ENCODE results near the gene GATA1. TPM values are rescaled to one million over a fixed set of nuclear protein-coding genes. Genes with fewer than 3 reads are reported as not detected.

GATA1 gene
- total and polyA plus RNA-seq, 4 donors = 0.57 TPM; not detected in 3

- Histone ChIP-seq H3K9me3 (ENCODE audit: control insufficient read depth, low read length) (no peaks in the 10 kb centered on the region), H3K4me3 (ENCODE audit: low read length in 2 of 2) (no peak overlapping the region), H3K36me3 (ENCODE audit: control insufficient read depth in 1 of 2, insufficient read depth in 2 of 2, low read length in 1 of 2) (no peaks in the 10 kb centered on the region), H3K4me1 (ENCODE audit: control insufficient read depth in 1 of 2, insufficient read depth in 2 of 2, low read length in 2 of 2) (no peaks in the 10 kb centered on the region), H3K27me3 (ENCODE audit: control insufficient read depth in 1 of 2, insufficient read depth in 2 of 2, low read length in 1 of 2) (no peaks in the 10 kb centered on the region), H3K27ac (ENCODE audit: low read depth in 1 of 2, low read length in 2 of 2) (no peak overlapping the region)
- ATAC-seq (ENCODE audit: low FRiP score) (no peak), DNase-seq (no peak)
- 73 to 75% methylated on average over 7 of the region's 7 CpGs for WGBS, 2 donors
- intact Hi-C loops (cut with DNase I) = no loop called here
Observed at GRCh38 chrX:48789366-48790220, 3.2 kb downstream of the GATA1 start.

GRCh38 chrX:48790477-48790876 lies 4.1 kb downstream of the GATA1 start:
- no peak overlapping the region for H3K4me3 ChIP-seq (ENCODE audit: low read length in 2 of 2)

GRCh38 chrX:48791063-48791820 lies 4.9 kb downstream of the GATA1 start:
- WGBS, 2 donors = 82 to 87% methylated on average over 11 of the region's 11 CpGs
- Histone ChIP-seq H3K27ac (ENCODE audit: low read depth in 1 of 2, low read length in 2 of 2) (no peak overlapping the region), H3K4me1 (ENCODE audit: control insufficient read depth in 1 of 2, insufficient read depth in 2 of 2, low read length in 2 of 2) (no peaks in the 10 kb centered on the region), H3K36me3 (ENCODE audit: control insufficient read depth in 1 of 2, insufficient read depth in 2 of 2, low read length in 1 of 2) (no peaks in the 10 kb centered on the region), H3K4me3 (ENCODE audit: low read length in 2 of 2) (no peak overlapping the region), H3K9me3 (ENCODE audit: control insufficient read depth, low read length) (no peaks in the 10 kb centered on the region), H3K27me3 (ENCODE audit: control insufficient read depth in 1 of 2, insufficient read depth in 2 of 2, low read length in 1 of 2) (no peaks in the 10 kb centered on the region)
- ATAC-seq (ENCODE audit: low FRiP score) = no peak
- intact Hi-C loops (cut with DNase I) = no loop called here
- peak in 1 of 2 donors; percentile 50 for DNase-seq

More at GRCh38 chrX:48790477-48790876, 4.1 kb downstream of the GATA1 start:
- H3K27ac ChIP-seq (ENCODE audit: low read depth in 1 of 2, low read length in 2 of 2) = no peak overlapping the region
- no peaks in the 10 kb centered on the region for H3K27me3 ChIP-seq (ENCODE audit: control insufficient read depth in 1 of 2, insufficient read depth in 2 of 2, low read length in 1 of 2)
- H3K9me3 ChIP-seq (ENCODE audit: control insufficient read depth, low read length) = no peaks in the 10 kb centered on the region
- 49 to 60% methylated on average over 5 of the region's 5 CpGs for WGBS, 2 donors
- no peaks in the 10 kb centered on the region for H3K36me3 ChIP-seq (ENCODE audit: control insufficient read depth in 1 of 2, insufficient read depth in 2 of 2, low read length in 1 of 2)
- ATAC-seq (ENCODE audit: low FRiP score) (no peak), DNase-seq (no peak)
- intact Hi-C loops (cut with DNase I) = no loop called here
- no peaks in the 10 kb centered on the region for H3K4me1 ChIP-seq (ENCODE audit: control insufficient read depth in 1 of 2, insufficient read depth in 2 of 2, low read length in 2 of 2)

DNA sequence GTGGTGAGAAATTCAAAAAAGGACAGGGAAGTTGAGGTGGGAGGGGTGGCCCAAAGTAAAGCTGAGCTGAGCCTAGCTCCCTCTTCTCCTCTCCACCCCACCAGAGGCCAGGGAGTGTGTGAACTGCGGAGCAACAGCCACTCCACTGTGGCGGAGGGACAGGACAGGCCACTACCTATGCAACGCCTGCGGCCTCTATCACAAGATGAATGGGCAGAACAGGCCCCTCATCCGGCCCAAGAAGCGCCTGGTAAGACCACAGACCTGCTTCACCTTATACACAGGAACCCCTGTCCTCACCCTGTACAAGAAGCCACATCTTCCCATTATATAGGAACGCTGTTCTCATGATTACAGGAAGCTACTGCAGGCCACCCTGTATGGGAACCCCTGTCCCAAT lies 5.8 kb downstream of the GATA1 start:
- no peaks in the 10 kb centered on the region for H3K36me3 ChIP-seq (ENCODE audit: control insufficient read depth in 1 of 2, insufficient read depth in 2 of 2, low read length in 1 of 2)
- H3K27me3 ChIP-seq (ENCODE audit: control insufficient read depth in 1 of 2, insufficient read depth in 2 of 2, low read length in 1 of 2) = no peaks in the 10 kb centered on the region
- no peaks in the 10 kb centered on the region for H3K4me1 ChIP-seq (ENCODE audit: control insufficient read depth in 1 of 2, insufficient read depth in 2 of 2, low read length in 2 of 2)
- no peak overlapping the region for H3K4me3 ChIP-seq (ENCODE audit: low read length in 2 of 2)
- no peaks in the 10 kb centered on the region for H3K9me3 ChIP-seq (ENCODE audit: control insufficient read depth, low read length)
- DNase-seq (no peak), ATAC-seq (ENCODE audit: low FRiP score) (no peak)
- H3K27ac ChIP-seq (ENCODE audit: low read depth in 1 of 2, low read length in 2 of 2) = no peak overlapping the region
- intact Hi-C loops (cut with DNase I) = no loop called here
- 78 to 85% methylated on average over 7 of the region's 7 CpGs for WGBS, 2 donors

DNA sequence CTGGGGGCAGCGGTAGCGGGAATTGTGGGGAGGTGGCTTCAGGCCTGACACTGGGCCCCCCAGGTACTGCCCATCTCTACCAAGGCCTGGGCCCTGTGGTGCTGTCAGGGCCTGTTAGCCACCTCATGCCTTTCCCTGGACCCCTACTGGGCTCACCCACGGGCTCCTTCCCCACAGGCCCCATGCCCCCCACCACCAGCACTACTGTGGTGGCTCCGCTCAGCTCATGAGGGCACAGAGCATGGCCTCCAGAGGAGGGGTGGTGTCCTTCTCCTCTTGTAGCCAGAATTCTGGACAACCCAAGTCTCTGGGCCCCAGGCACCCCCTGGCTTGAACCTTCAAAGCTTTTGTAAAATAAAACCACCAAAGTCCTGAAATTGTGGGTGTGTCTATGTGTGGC lies 7.5 kb downstream of the GATA1 start:
- Histone ChIP-seq H3K27ac (ENCODE audit: low read depth in 1 of 2, low read length in 2 of 2) (no peak overlapping the region), H3K27me3 (ENCODE audit: control insufficient read depth in 1 of 2, insufficient read depth in 2 of 2, low read length in 1 of 2) (no peaks in the 10 kb centered on the region), H3K9me3 (ENCODE audit: control insufficient read depth, low read length) (no peaks in the 10 kb centered on the region), H3K4me3 (ENCODE audit: low read length in 2 of 2) (no peak overlapping the region), H3K4me1 (ENCODE audit: control insufficient read depth in 1 of 2, insufficient read depth in 2 of 2, low read length in 2 of 2) (no peaks in the 10 kb centered on the region), H3K36me3 (ENCODE audit: control insufficient read depth in 1 of 2, insufficient read depth in 2 of 2, low read length in 1 of 2) (no peaks in the 10 kb centered on the region)
- 68 to 91% methylated on average over 4 of the region's 4 CpGs for WGBS, 2 donors
- ATAC-seq (ENCODE audit: low FRiP score) (no peak), DNase-seq (peak in 1 of 2 donors; percentile 32)
- intact Hi-C loops (cut with DNase I) = no loop called here

- H3K27me3 ChIP-seq (ENCODE audit: control insufficient read depth in 1 of 2, insufficient read depth in 2 of 2, low read length in 1 of 2) = no peaks in the 10 kb centered on the region
- no peaks in the 10 kb centered on the region for H3K36me3 ChIP-seq (ENCODE audit: control insufficient read depth in 1 of 2, insufficient read depth in 2 of 2, low read length in 1 of 2)
- no peak overlapping the region for H3K4me3 ChIP-seq (ENCODE audit: low read length in 2 of 2)
- no peaks in the 10 kb centered on the region for H3K4me1 ChIP-seq (ENCODE audit: control insufficient read depth in 1 of 2, insufficient read depth in 2 of 2, low read length in 2 of 2)
- intact Hi-C loops (cut with DNase I) = no loop called here
- H3K27ac ChIP-seq (ENCODE audit: low read depth in 1 of 2, low read length in 2 of 2) = no peak overlapping the region
- 77 to 84% methylated on average over 12 of the region's 12 CpGs for WGBS, 2 donors
- DNase-seq (peak in 1 of 2 donors; percentile 51), ATAC-seq (ENCODE audit: low FRiP score) (no peak)
- no peaks in the 10 kb centered on the region for H3K9me3 ChIP-seq (ENCODE audit: control insufficient read depth, low read length)
Observed at GRCh38 chrX:48794340-48794910, 8.0 kb downstream of the GATA1 start.

- Histone ChIP-seq H3K4me1 (ENCODE audit: control insufficient read depth in 1 of 2, insufficient read depth in 2 of 2, low read length in 2 of 2) (no peaks in the 10 kb centered on the region), H3K9me3 (ENCODE audit: control insufficient read depth, low read length) (no peaks in the 10 kb centered on the region), H3K4me3 (ENCODE audit: low read length in 2 of 2) (no peak overlapping the region), H3K27ac (ENCODE audit: low read depth in 1 of 2, low read length in 2 of 2) (no peak overlapping the region), H3K36me3 (ENCODE audit: control insufficient read depth in 1 of 2, insufficient read depth in 2 of 2, low read length in 1 of 2) (no peaks in the 10 kb centered on the region), H3K27me3 (ENCODE audit: control insufficient read depth in 1 of 2, insufficient read depth in 2 of 2, low read length in 1 of 2) (no peaks in the 10 kb centered on the region)
- intact Hi-C loops (cut with DNase I) = no loop called here
- ATAC-seq (ENCODE audit: low FRiP score) (no peak), DNase-seq (peak in 1 of 2 donors; percentile 51)
- 60 to 62% methylated on average over 8 of the region's 8 CpGs for WGBS, 2 donors
Observed at GRCh38 chrX:48794911-48795515, 8.6 kb downstream of the GATA1 start.

DNA sequence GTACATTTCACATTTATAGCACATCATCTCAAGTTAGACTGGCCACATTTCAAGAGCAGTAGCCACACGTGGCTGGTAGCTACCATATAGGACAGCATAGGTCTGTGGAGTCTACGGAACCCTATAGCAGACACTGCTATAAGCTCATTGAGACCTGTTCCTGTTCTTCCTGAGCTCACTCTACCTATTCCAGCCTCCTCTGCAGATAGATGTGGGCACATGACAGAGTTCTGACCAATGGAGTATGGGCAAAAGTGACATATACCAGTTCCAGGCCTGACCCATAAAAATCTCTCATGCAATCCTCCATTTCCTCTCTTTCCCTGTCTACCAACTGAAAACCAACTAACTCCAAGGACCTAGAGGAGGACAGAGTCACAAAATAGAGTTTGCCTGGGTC lies 11.9 kb downstream of the GATA1 start:
- intact Hi-C loops (cut with DNase I) = no loop called here
- Histone ChIP-seq H3K36me3 (ENCODE audit: control insufficient read depth in 1 of 2, insufficient read depth in 2 of 2, low read length in 1 of 2) (no peaks in the 10 kb centered on the region), H3K4me1 (ENCODE audit: control insufficient read depth in 1 of 2, insufficient read depth in 2 of 2, low read length in 2 of 2) (no peaks in the 10 kb centered on the region), H3K27ac (ENCODE audit: low read depth in 1 of 2, low read length in 2 of 2) (no peak overlapping the region), H3K27me3 (ENCODE audit: control insufficient read depth in 1 of 2, insufficient read depth in 2 of 2, low read length in 1 of 2) (no peaks in the 10 kb centered on the region), H3K9me3 (ENCODE audit: control insufficient read depth, low read length) (no peaks in the 10 kb centered on the region), H3K4me3 (ENCODE audit: low read length in 2 of 2) (no peak overlapping the region)
- DNase-seq (no peak), ATAC-seq (ENCODE audit: low FRiP score) (no peak)
- 67 to 75% methylated on average over 2 of the region's 2 CpGs for WGBS, 2 donors

Measured in aorta (tissue), 5 donors.